Thymus (tissue), 11 donors: ENCODE results near the gene SPAG7. TPM values are rescaled to one million over a fixed set of nuclear protein-coding genes. Genes with fewer than 3 reads are reported as not detected.

Experiments used
- DNase-seq, 9 donors: peaks; one replicate each; pipeline ENCODE4 v3.0.0-alpha.2; 2013; ENCODE audit warnings: low spot score in 9 of 9, low read depth in 6 of 9, missing footprints in 1 of 9
- H3K27ac ChIP-seq, 2 donors: one replicate each; pipeline ENCODE4 v1.5.1; 2013; ENCODE audit warnings: control low read depth in 1 of 2, low read depth in 1 of 2, low read length in 1 of 2, mild to moderate bottlenecking in 1 of 2, moderate library complexity in 1 of 2
- H3K27me3 ChIP-seq, 2 donors: one replicate each; pipeline ENCODE4 v1.5.1; 2013; ENCODE audit warnings: low read length in 1 of 2; ENCODE audit not compliant: control insufficient read depth in 2 of 2, insufficient read depth in 1 of 2
- H3K36me3 ChIP-seq, 2 donors: one replicate each; pipeline ENCODE4 v1.5.1; 2013; ENCODE audit warnings: low read length in 1 of 2, mild to moderate bottlenecking in 1 of 2, moderate library complexity in 1 of 2; ENCODE audit not compliant: control insufficient read depth in 2 of 2, insufficient read depth in 2 of 2
- H3K4me1 ChIP-seq, 2 donors: one replicate each; pipeline ENCODE4 v1.5.1; 2013; ENCODE audit warnings: low read length in 2 of 2; ENCODE audit not compliant: control insufficient read depth in 2 of 2, insufficient read depth in 2 of 2
- H3K4me3 ChIP-seq, 2 donors: one replicate each; pipeline ENCODE4 v1.5.1; 2013; ENCODE audit warnings: low read length in 2 of 2, control low read depth in 1 of 2, mild to moderate bottlenecking in 1 of 2
- H3K9me3 ChIP-seq, 2 donors: one replicate each; pipeline ENCODE4 v1.5.1; 2013; ENCODE audit warnings: low read length in 1 of 2, mild to moderate bottlenecking in 1 of 2; ENCODE audit not compliant: control insufficient read depth in 2 of 2, insufficient read depth in 1 of 2
- WGBS: extraction: QIAGEN DNeasy Blood & Tissue Kit; methylation state at CpG from one replicate; pipeline ENCODE4 v1.1.7; 2013; 5-methylcytosine and 5-hydroxymethylcytosine counted together
- polyA plus RNA-seq: library from polyadenylated mRNA; stranded (reverse); fragments of 200-250 nt; gene quantifications from one replicate; pipeline ENCODE4 v1.2.3, GENCODE V29; 2013
- total RNA-seq: library from RNA; stranded (reverse); fragments of 120-200 nt; gene quantifications from one replicate; pipeline ENCODE4 v1.2.4, GENCODE V29; 2013
- donor health status: healthy.

The SPAG7 gene
- total and polyA plus RNA-seq, 2 donors: 60.9 to 98.8 TPM

DNA sequence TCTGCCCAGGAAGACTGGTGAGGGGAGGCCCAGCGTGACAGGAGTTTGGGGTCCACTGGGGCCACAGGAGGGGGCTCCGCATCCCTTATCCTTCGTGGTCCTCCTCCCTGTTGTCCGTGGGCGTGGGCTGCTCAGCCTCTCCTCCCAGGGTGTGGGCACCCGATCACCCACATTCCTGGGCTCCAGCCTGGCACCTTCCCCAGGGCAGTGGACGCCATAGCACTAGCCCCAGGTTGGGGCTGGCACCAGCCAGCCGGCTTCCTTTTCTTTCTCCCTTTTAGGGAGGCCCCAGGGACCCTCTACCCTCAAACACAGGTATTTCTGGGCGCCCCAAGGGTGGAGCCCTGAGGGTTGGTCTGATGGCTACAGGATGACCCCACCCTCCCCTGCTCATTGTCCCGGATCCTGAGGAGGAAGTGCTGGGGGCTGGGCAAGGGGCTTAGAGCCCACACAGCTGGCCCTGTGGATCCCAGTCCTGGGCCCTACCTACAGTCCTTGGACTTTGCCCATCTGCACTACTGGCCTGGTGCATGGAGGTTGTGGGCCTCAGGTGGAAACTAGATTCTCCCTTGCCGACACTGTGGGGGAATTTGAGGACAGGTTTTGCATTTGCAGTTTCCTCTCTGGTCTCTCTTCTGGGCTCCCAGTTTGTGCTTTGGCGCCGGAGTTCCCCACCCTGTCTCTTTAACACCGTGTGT is 31.3 kb upstream of the SPAG7 start:
- Histone ChIP-seq H3K27ac (no peak overlapping the region), H3K4me3 (peak overlapping the region; percentile 64 to 86), H3K36me3 (peaks cover 15 to 19% of the 10 kb centered on the region in 2 donors), H3K27me3 (peaks cover 6 to 32% of the 10 kb centered on the region in 2 donors), H3K4me1 (peaks cover 17 to 18% of the 10 kb centered on the region in 2 donors), H3K9me3 (peaks cover 0 to 4% of the 10 kb centered on the region in 2 donors)
- WGBS: 69% methylated on average over 14 of the region's 14 CpGs
- DNase-seq: no peak

- Histone ChIP-seq H3K27me3 (peaks cover 6 to 32% of the 10 kb centered on the region in 2 donors), H3K9me3 (peaks cover 0 to 4% of the 10 kb centered on the region in 2 donors), H3K4me1 (peaks cover 17 to 18% of the 10 kb centered on the region in 2 donors), H3K4me3 (peak overlapping the region; percentile 64 to 86), H3K36me3 (peaks cover 10 to 14% of the 10 kb centered on the region in 2 donors), H3K27ac (peak overlapping the region in 1 of 2 donors; percentile 25)
- 6% methylated on average over 55 of the region's 55 CpGs for WGBS
- no peak for DNase-seq
Observed at GRCh38 chr17:4998027-4998731, 30.6 kb upstream of the SPAG7 start.

GRCh38 chr17:4997302-4998026 is 29.8 kb upstream of the SPAG7 start, which contains the start of the genes INCA1 and KIF1C:
Gene INCA1 (minus strand): TSS chr17:4997522. CDS start chr17:4994437, 3,085 bp downstream.
Gene KIF1C (plus strand): TSS chr17:4997950. CDS start chr17:5000247, 2,297 bp downstream.
- DNase-seq: peak in 8 of 9 donors; percentile 73 to 94 (median 86)
- H3K9me3 ChIP-seq: peaks cover 0 to 4% of the 10 kb centered on the region in 2 donors
- under 1% methylated on average over 93 of the region's 93 CpGs for WGBS
- H3K27ac ChIP-seq: peak within 1 kb of the TSS; percentile 68 to 73
- H3K36me3 ChIP-seq: peaks cover 8 to 9% of the 10 kb centered on the region in 2 donors
- peak within 1 kb of the TSS; percentile 64 to 86 for H3K4me3 ChIP-seq
- H3K27me3 ChIP-seq: peaks cover 6 to 32% of the 10 kb centered on the region in 2 donors
- H3K4me1 ChIP-seq: peaks cover 17 to 18% of the 10 kb centered on the region in 2 donors

GRCh38 chr17:4994081-4994595 is 26.5 kb upstream of the SPAG7 start:
- WGBS: 96% methylated on average over 6 of the region's 6 CpGs
- Histone ChIP-seq H3K4me1 (peaks cover 16 to 19% of the 10 kb centered on the region in 2 donors), H3K4me3 (no peak overlapping the region), H3K27ac (no peak overlapping the region), H3K27me3 (peaks cover 6 to 31% of the 10 kb centered on the region in 2 donors), H3K9me3 (peaks cover 0 to 4% of the 10 kb centered on the region in 2 donors), H3K36me3 (no peaks in the 10 kb centered on the region)
- DNase-seq: no peak

GRCh38 chr17:4987767-4988567 is 20.4 kb upstream of the SPAG7 start:
- H3K4me1 ChIP-seq: peaks cover 15 to 29% of the 10 kb centered on the region in 2 donors
- H3K27ac ChIP-seq: peak overlapping the region; percentile 84 to 91
- peak overlapping the region; percentile 87 to 91 for H3K4me3 ChIP-seq
- H3K36me3 ChIP-seq: peaks cover 0 to 5% of the 10 kb centered on the region in 2 donors
- 1% methylated on average over 30 of the region's 30 CpGs for WGBS
- peaks cover 0 to 5% of the 10 kb centered on the region in 2 donors for H3K9me3 ChIP-seq
- H3K27me3 ChIP-seq: no peaks in the 10 kb centered on the region
- DNase-seq: no peak

- WGBS: 1% methylated on average over 78 of the region's 78 CpGs
- H3K36me3 ChIP-seq: peaks cover 8 to 13% of the 10 kb centered on the region in 2 donors
- H3K4me3 ChIP-seq: peak within 1 kb of the TSS; percentile 87 to 91
- H3K27me3 ChIP-seq: no peaks in the 10 kb centered on the region
- H3K9me3 ChIP-seq: peaks cover 0 to 5% of the 10 kb centered on the region in 2 donors
- H3K4me1 ChIP-seq: peaks cover 15 to 29% of the 10 kb centered on the region in 2 donors
- peak in 8 of 9 donors; percentile 64 to 90 (median 80) for DNase-seq
- peak within 1 kb of the TSS; percentile 84 to 91 for H3K27ac ChIP-seq
Observed at GRCh38 chr17:4986951-4987766, 19.5 kb upstream of the SPAG7 start, which contains the start of gene CAMTA2. Gene CAMTA2 (minus strand): TSS chr17:4987675. CDS start chr17:4986222, 1,453 bp downstream.

- Histone ChIP-seq H3K27me3 (no peaks in the 10 kb centered on the region), H3K27ac (peak overlapping the region; percentile 43 to 84), H3K4me3 (peak overlapping the region; percentile 87 to 91), H3K4me1 (peaks cover 15 to 29% of the 10 kb centered on the region in 2 donors), H3K36me3 (peaks cover 13 to 15% of the 10 kb centered on the region in 2 donors), H3K9me3 (peaks cover 0 to 5% of the 10 kb centered on the region in 2 donors)
- WGBS: 88% methylated on average over 5 of the region's 5 CpGs
- DNase-seq: peak in 1 of 9 donors; percentile 33
Observed at GRCh38 chr17:4986403-4986802, 18.8 kb upstream of the SPAG7 start.
